Keratinocyte (primary cell): Measurements from ENCODE around the gene SURF4. TPM values are rescaled to one million over a fixed set of nuclear protein-coding genes. Genes with fewer than 3 reads are reported as not detected.

Source experiments
- DNase-seq: peaks from one replicate; pipeline ENCODE4 v3.0.0-alpha.2; 2011; ENCODE audit warnings: low read depth, missing footprints, low spot score
- FAIRE-seq: peaks from 2 replicates; lab custom pipeline; 2011; peaks lifted over from hg19 to GRCh38; lab: Jason Lieb, UNC
- H2AFZ ChIP-seq: 2 replicates; pipeline ENCODE4 v1.6.0; 2012; ENCODE audit warnings: low read length, control low read depth, inconsistent platforms; ENCODE audit not compliant: control insufficient read depth
- H3K27ac ChIP-seq: 2 replicates; pipeline ENCODE4 v1.5.1; 2011; ENCODE audit warnings: low read length; ENCODE audit not compliant: control insufficient read depth, insufficient read depth
- H3K27me3 ChIP-seq: 3 replicates; pipeline ENCODE4 v1.6.0; 2011; ENCODE audit warnings: low read length; ENCODE audit not compliant: control insufficient read depth, insufficient read depth; ENCODE audit errors: extremely low read depth
- H3K36me3 ChIP-seq, 2 experiments: 2 replicates in 1 of 2; 3 replicates in 1 of 2; pipeline ENCODE4 v1.5.1; 2011; ENCODE audit warnings: low read length in 2 of 2, mild to moderate bottlenecking in 1 of 2; ENCODE audit not compliant: control insufficient read depth in 2 of 2, insufficient read depth in 2 of 2; ENCODE audit errors: extremely low read depth in 1 of 2
- H3K4me1 ChIP-seq: 3 replicates; pipeline ENCODE4 v1.5.1; 2011; ENCODE audit warnings: low read length; ENCODE audit not compliant: control insufficient read depth, insufficient read depth; ENCODE audit errors: extremely low read depth
- H3K4me2 ChIP-seq: 3 replicates; pipeline ENCODE4 v1.6.0; 2011; ENCODE audit warnings: low read depth, low read length; ENCODE audit not compliant: control insufficient read depth, insufficient read depth; ENCODE audit errors: extremely low read depth
- H3K4me3 ChIP-seq, 3 experiments: fragments of 200-600 bp in 1 of 3; sonication (generic) in 1 of 3; 2 replicates in 2 of 3; 3 replicates in 1 of 3; pipeline ENCODE4 v1.5.1; 2011 to 2016; ENCODE audit warnings: low read length in 3 of 3, mild to moderate bottlenecking in 3 of 3, control low read depth in 2 of 3, inconsistent platforms in 1 of 3, low read depth in 1 of 3, mixed read lengths in 1 of 3, mixed run types in 1 of 3, moderate library complexity in 1 of 3; ENCODE audit not compliant: control insufficient read depth in 2 of 3, insufficient read depth in 2 of 3; ENCODE audit errors: extremely low read depth in 1 of 3
- H3K79me2 ChIP-seq: 2 replicates; pipeline ENCODE4 v1.6.0; 2012; ENCODE audit warnings: low read length; ENCODE audit not compliant: control insufficient read depth, insufficient read depth
- H3K9ac ChIP-seq: 3 replicates; pipeline ENCODE4 v1.6.0; 2011; ENCODE audit warnings: low read length; ENCODE audit not compliant: control insufficient read depth, insufficient read depth; ENCODE audit errors: extremely low read depth
- H3K9me1 ChIP-seq: 3 replicates; pipeline ENCODE4 v1.6.0; 2011; ENCODE audit warnings: low read length; ENCODE audit not compliant: control insufficient read depth, insufficient read depth; ENCODE audit errors: extremely low read depth
- H3K9me3 ChIP-seq: 2 replicates; pipeline ENCODE4 v1.5.1; 2012; ENCODE audit warnings: low read depth, low read length; ENCODE audit not compliant: control insufficient read depth
- H4K20me1 ChIP-seq: 3 replicates; pipeline ENCODE4 v1.6.0; 2011; ENCODE audit warnings: low read length; ENCODE audit not compliant: control insufficient read depth, insufficient read depth; ENCODE audit errors: extremely low read depth
- EZH2 ChIP-seq: IDR thresholded peaks from one replicate; pipeline ENCODE4 v1.6.1; 2012; ENCODE audit warnings: inconsistent platforms, mild to moderate bottlenecking, low read length, moderate library complexity
- dilution Hi-C: fragments of 300-500 bp; cut with MboI; formaldehyde crosslinking; loops from one replicate; pipeline ENCODE4 v1.7.0; 2020; ENCODE audit warnings: low sequenced_read_pairs; ENCODE audit not compliant: extremely low pct_ligation_motif_present
- polyA plus RNA-seq, 5 experiments: library from polyadenylated mRNA; depleted of rRNA in 3 of 5; stranded (reverse) in 3 of 5; stranded (forward) in 1 of 5; unstranded in 1 of 5; fragments of >200 nt; gene quantifications; 1 replicate in 1 of 5; 2 replicates in 3 of 5; 3 replicates in 1 of 5; pipeline versions ENCODE4 v1.2.1 to v1.2.3, GENCODE V29; 2011 to 2012; ENCODE audit warnings: missing spikeins in 2 of 5, low read depth in 1 of 5, low replicate concordance in 1 of 5
- TF ChIP-seq, protein P1 (sequence below), 3 experiments: IDR thresholded peaks in 1 of 3; conservative IDR thresholded peaks in 1 of 3; optimal IDR thresholded peaks in 1 of 3; 2 replicates in 2 of 3; 3 replicates in 1 of 3; pipeline versions ENCODE3 to v1.5.1; 2011; ENCODE audit warnings: low read length in 3 of 3, mild to moderate bottlenecking in 3 of 3, moderate library complexity in 2 of 3, control low read depth in 1 of 3, inconsistent platforms in 1 of 3; ENCODE audit not compliant: insufficient read depth in 2 of 3; ENCODE audit errors: extremely low read depth in 1 of 3

SURF4 gene
- polyA plus RNA-seq, 1 donor (not counting 4 experiments of a cell fraction or from before 2014, with no cell fraction given), result 153 TPM

GRCh38 chr9:133356391-133357091 lies 19.3 kb downstream of the SURF4 start, which contains the start of the genes SURF1 and SURF2:
Gene SURF1, minus strand, starts transcription at chr9:133356487. Its CDS starts 34 bp downstream, at chr9:133356453.
Gene SURF2, plus strand, starts transcription at chr9:133356550. Its CDS starts 43 bp downstream, at chr9:133356593.
- DNase-seq (no peak), FAIRE-seq (no peak)
- H3K27me3 ChIP-seq, result no peaks in the 10 kb centered on the region
- peaks cover 33% of the 10 kb centered on the region for H3K79me2 ChIP-seq
- no peaks in the 10 kb centered on the region for H3K9me3 ChIP-seq
- H3K27ac ChIP-seq, result peak within 1 kb of the TSS; percentile 49
- H4K20me1 ChIP-seq, result peaks cover 9% of the 10 kb centered on the region
- H3K4me2 ChIP-seq, result peak within 1 kb of the TSS; percentile 90
- TF ChIP-seq EZH2, result no peak
- TF ChIP-seq, protein P1, sequence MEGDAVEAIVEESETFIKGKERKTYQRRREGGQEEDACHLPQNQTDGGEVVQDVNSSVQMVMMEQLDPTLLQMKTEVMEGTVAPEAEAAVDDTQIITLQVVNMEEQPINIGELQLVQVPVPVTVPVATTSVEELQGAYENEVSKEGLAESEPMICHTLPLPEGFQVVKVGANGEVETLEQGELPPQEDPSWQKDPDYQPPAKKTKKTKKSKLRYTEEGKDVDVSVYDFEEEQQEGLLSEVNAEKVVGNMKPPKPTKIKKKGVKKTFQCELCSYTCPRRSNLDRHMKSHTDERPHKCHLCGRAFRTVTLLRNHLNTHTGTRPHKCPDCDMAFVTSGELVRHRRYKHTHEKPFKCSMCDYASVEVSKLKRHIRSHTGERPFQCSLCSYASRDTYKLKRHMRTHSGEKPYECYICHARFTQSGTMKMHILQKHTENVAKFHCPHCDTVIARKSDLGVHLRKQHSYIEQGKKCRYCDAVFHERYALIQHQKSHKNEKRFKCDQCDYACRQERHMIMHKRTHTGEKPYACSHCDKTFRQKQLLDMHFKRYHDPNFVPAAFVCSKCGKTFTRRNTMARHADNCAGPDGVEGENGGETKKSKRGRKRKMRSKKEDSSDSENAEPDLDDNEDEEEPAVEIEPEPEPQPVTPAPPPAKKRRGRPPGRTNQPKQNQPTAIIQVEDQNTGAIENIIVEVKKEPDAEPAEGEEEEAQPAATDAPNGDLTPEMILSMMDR (optimal IDR thresholded peaks at IDR 0.05 in 1 of 3, IDR thresholded peaks at IDR 0.05 in 1 of 3, conservative IDR thresholded peaks at IDR 0.05 in 1 of 3; ENCODE audit: extremely low read depth in 1 of 3, insufficient read depth in 2 of 3, low read length in 3 of 3), result peak in 1 of 3 experiments; percentile 14
- H3K4me3 ChIP-seq, result peak within 1 kb of the TSS; percentile 79 to 87 (median 83)
- dilution Hi-C loops, result no loop called here
- peak within 1 kb of the TSS; percentile 32 for H2AFZ ChIP-seq
- H3K4me1 ChIP-seq, result peaks cover 19% of the 10 kb centered on the region
- no peaks in the 10 kb centered on the region for H3K9me1 ChIP-seq
- H3K36me3 ChIP-seq, result peaks cover 28 to 30% of the 10 kb centered on the region in 2 experiments
- peak within 1 kb of the TSS; percentile 80 for H3K9ac ChIP-seq

- peak overlapping the region; percentile 68 for H3K4me2 ChIP-seq
- H3K27me3 ChIP-seq, result no peaks in the 10 kb centered on the region
- H4K20me1 ChIP-seq, result peaks cover 9% of the 10 kb centered on the region
- H3K4me3 ChIP-seq, result peak overlapping the region; percentile 79 to 87 (median 83)
- FAIRE-seq (no peak), DNase-seq (no peak)
- H2AFZ ChIP-seq, result no peak overlapping the region
- no peak for TF ChIP-seq EZH2
- TF ChIP-seq, protein P1 (optimal IDR thresholded peaks at IDR 0.05 in 1 of 3, IDR thresholded peaks at IDR 0.05 in 1 of 3, conservative IDR thresholded peaks at IDR 0.05 in 1 of 3; ENCODE audit: extremely low read depth in 1 of 3, insufficient read depth in 2 of 3, low read length in 3 of 3), result no peak
- H3K9me1 ChIP-seq, result no peaks in the 10 kb centered on the region
- peak overlapping the region; percentile 49 for H3K27ac ChIP-seq
- peak overlapping the region; percentile 80 for H3K9ac ChIP-seq
- dilution Hi-C loops, result no loop called here
- no peaks in the 10 kb centered on the region for H3K9me3 ChIP-seq
- peaks cover 19% of the 10 kb centered on the region for H3K4me1 ChIP-seq
- peaks cover 28 to 29% of the 10 kb centered on the region in 2 experiments for H3K36me3 ChIP-seq
- H3K79me2 ChIP-seq, result peaks cover 33% of the 10 kb centered on the region
These were observed 19.9 kb downstream of the SURF4 start for GRCh38 chr9:133355881-133356357.
